ENCODE results near the gene GLUL.

The GLUL gene

DNA sequence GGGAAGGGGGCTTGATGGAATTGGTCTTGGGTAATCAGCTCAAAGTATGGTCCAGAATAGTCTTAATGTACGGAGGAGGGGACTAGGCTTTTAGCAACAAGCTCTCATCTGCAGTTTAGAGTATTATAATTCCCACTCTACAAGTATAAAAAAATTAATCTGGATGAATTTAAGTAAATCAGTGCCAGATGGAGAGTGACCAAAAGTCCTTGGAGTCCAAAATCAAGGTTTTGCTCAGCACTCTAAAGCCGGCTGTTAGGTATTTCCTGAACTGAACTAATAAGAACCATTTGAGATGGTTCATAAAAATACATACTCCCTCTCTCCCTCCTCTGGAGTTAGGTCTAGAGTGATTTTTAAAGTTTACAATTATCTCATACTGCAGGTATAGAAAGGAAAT, 23.7 kb downstream of the GLUL start:
- H3K4me3 Mint-ChIP-seq, result no peak overlapping the region
- H3K9me3 Mint-ChIP-seq, result no peaks in the 10 kb centered on the region
- H3K36me3 Mint-ChIP-seq (ENCODE audit: low read depth), result no peaks in the 10 kb centered on the region
- H3K4me1 Mint-ChIP-seq (ENCODE audit: low read depth), result no peaks in the 10 kb centered on the region
- intact Hi-C loops (cut with micrococcal nuclease), result no loop called here
- no peaks in the 10 kb centered on the region for H3K27me3 Mint-ChIP-seq
- no peak overlapping the region for H3K27ac Mint-ChIP-seq

GRCh38 chr1:182366596-182366995, 25.0 kb downstream of the GLUL start:
- Mint-ChIP-seq H3K4me3 (no peak overlapping the region), H3K9me3 (no peaks in the 10 kb centered on the region), H3K4me1 (ENCODE audit: low read depth) (no peaks in the 10 kb centered on the region), H3K36me3 (ENCODE audit: low read depth) (no peaks in the 10 kb centered on the region), H3K27ac (no peak overlapping the region), H3K27me3 (no peaks in the 10 kb centered on the region)
- intact Hi-C loops (cut with micrococcal nuclease), result no loop called here

DNA sequence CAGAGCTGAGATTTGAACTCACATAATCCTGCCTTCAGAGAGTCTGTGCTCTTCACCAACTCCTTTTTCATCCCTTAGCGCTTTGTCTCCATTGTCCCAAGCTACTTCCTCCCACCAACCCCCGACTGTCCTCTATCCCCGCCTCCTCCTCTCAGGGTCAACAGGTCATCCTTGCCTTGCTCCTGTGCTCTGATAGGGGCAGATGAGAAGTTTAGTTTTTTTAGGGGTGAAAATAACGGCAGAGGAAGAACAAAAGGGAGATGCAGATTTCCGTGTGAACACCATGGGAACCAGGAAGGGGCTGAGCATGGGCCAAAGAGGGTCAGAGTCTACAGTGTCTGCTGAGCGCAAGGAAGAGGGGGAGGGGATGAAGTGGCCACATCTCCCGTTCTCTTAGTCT, 31.9 kb downstream of the GLUL start:
- no peaks in the 10 kb centered on the region for H3K36me3 Mint-ChIP-seq (ENCODE audit: low read depth)

DNA sequence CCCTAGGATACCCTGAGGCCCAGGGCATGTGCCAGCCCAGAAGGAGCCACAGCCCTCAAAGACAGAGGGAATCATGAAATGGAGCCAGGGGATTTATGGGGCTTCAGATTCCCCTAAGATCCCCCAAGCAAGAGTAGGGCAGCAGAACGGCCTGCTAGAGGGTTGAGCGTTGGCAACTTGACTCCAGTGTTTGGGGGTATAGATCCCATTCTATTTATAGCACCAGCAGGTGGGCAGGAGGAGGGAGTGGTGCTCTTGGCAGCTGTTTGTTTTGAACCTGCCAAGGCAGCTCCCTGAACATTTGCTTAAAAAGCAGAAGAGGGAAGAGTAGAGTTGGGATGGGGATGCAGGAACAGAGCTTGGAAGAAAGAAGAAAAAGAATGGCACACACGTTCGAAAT, 33.7 kb downstream of the GLUL start:
- no peaks in the 10 kb centered on the region for H3K36me3 Mint-ChIP-seq (ENCODE audit: low read depth)
- no peaks in the 10 kb centered on the region for H3K27me3 Mint-ChIP-seq
- H3K4me3 Mint-ChIP-seq, result no peak overlapping the region
- intact Hi-C loops (cut with micrococcal nuclease), result no loop called here
- H3K9me3 Mint-ChIP-seq, result no peaks in the 10 kb centered on the region
- no peaks in the 10 kb centered on the region for H3K4me1 Mint-ChIP-seq (ENCODE audit: low read depth)
- H3K27ac Mint-ChIP-seq, result no peak overlapping the region

More for the DNA sequence above, 31.9 kb downstream of the GLUL start:
- no peaks in the 10 kb centered on the region for H3K4me1 Mint-ChIP-seq (ENCODE audit: low read depth)
- no peak overlapping the region for H3K27ac Mint-ChIP-seq
- no peak overlapping the region for H3K4me3 Mint-ChIP-seq
- intact Hi-C loops (cut with micrococcal nuclease), result no loop called here
- no peaks in the 10 kb centered on the region for H3K9me3 Mint-ChIP-seq
- no peaks in the 10 kb centered on the region for H3K27me3 Mint-ChIP-seq

GRCh38 chr1:182357171-182357570, 34.4 kb downstream of the GLUL start:
- Mint-ChIP-seq H3K36me3 (ENCODE audit: low read depth) (no peaks in the 10 kb centered on the region), H3K4me1 (ENCODE audit: low read depth) (no peaks in the 10 kb centered on the region), H3K27ac (no peak overlapping the region), H3K9me3 (no peaks in the 10 kb centered on the region), H3K4me3 (no peak overlapping the region), H3K27me3 (no peaks in the 10 kb centered on the region)
- intact Hi-C loops (cut with micrococcal nuclease), result no loop called here

GRCh38 chr1:182355723-182356098, 35.9 kb downstream of the GLUL start:
- Mint-ChIP-seq H3K9me3 (no peaks in the 10 kb centered on the region), H3K4me3 (no peak overlapping the region), H3K27me3 (no peaks in the 10 kb centered on the region), H3K27ac (no peak overlapping the region), H3K36me3 (ENCODE audit: low read depth) (no peaks in the 10 kb centered on the region), H3K4me1 (ENCODE audit: low read depth) (no peaks in the 10 kb centered on the region)
- intact Hi-C loops (cut with micrococcal nuclease), result no loop called here

- Mint-ChIP-seq H3K27me3 (peaks cover 1% of the 10 kb centered on the region), H3K4me1 (ENCODE audit: low read depth) (peaks cover 4% of the 10 kb centered on the region), H3K36me3 (ENCODE audit: low read depth) (no peaks in the 10 kb centered on the region), H3K27ac (no peak overlapping the region), H3K4me3 (no peak overlapping the region), H3K9me3 (no peaks in the 10 kb centered on the region)
- intact Hi-C loops (cut with micrococcal nuclease), result no loop called here
Measured at GRCh38 chr1:182351790-182352364, 39.7 kb downstream of the GLUL start.

DNA sequence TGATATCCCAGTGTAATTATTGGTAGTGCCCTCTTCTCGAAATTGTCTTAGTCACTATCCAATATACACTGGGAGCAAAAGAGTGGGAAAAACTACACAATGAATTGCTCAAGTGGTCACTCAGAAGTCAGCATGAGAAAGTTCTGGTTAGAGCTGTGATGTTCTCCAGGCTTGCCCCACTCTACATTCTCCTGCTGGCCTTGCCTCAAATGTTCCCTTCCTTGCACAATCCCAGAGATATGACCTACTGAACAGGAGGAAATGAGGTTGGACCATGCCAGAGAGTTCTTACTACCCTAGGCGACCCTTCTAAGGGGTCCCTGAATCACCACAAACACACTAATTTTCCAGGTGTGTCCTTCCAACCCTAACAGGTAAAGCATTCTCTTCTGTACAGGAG, 40.8 kb downstream of the GLUL start:
- Mint-ChIP-seq H3K4me1 (ENCODE audit: low read depth) (peaks cover 6% of the 10 kb centered on the region), H3K27me3 (peaks cover 1% of the 10 kb centered on the region), H3K4me3 (no peak overlapping the region), H3K9me3 (no peaks in the 10 kb centered on the region), H3K27ac (no peak overlapping the region), H3K36me3 (ENCODE audit: low read depth) (no peaks in the 10 kb centered on the region)
- intact Hi-C loops (cut with micrococcal nuclease), result no loop called here

GRCh38 chr1:182348961-182349747, 42.4 kb downstream of the GLUL start:
- intact Hi-C loops (cut with micrococcal nuclease), result no loop called here
- peaks cover 6% of the 10 kb centered on the region for H3K4me1 Mint-ChIP-seq (ENCODE audit: low read depth)
- no peak overlapping the region for H3K27ac Mint-ChIP-seq
- H3K9me3 Mint-ChIP-seq, result no peaks in the 10 kb centered on the region
- peaks cover 1% of the 10 kb centered on the region for H3K27me3 Mint-ChIP-seq
- no peak overlapping the region for H3K4me3 Mint-ChIP-seq
- no peaks in the 10 kb centered on the region for H3K36me3 Mint-ChIP-seq (ENCODE audit: low read depth)

GRCh38 chr1:182347019-182347418, 44.6 kb downstream of the GLUL start:
- H3K27ac Mint-ChIP-seq, result no peak overlapping the region
- intact Hi-C loops (cut with micrococcal nuclease), result no loop called here
- H3K4me3 Mint-ChIP-seq, result no peak overlapping the region
- peaks cover 6% of the 10 kb centered on the region for H3K4me1 Mint-ChIP-seq (ENCODE audit: low read depth)
- no peaks in the 10 kb centered on the region for H3K9me3 Mint-ChIP-seq
- H3K27me3 Mint-ChIP-seq, result peaks cover 1% of the 10 kb centered on the region
- H3K36me3 Mint-ChIP-seq (ENCODE audit: low read depth), result no peaks in the 10 kb centered on the region

- Mint-ChIP-seq H3K36me3 (ENCODE audit: low read depth) (no peaks in the 10 kb centered on the region), H3K27me3 (peaks cover 2% of the 10 kb centered on the region), H3K4me1 (ENCODE audit: low read depth) (peaks cover 19% of the 10 kb centered on the region), H3K4me3 (no peak overlapping the region), H3K9me3 (no peaks in the 10 kb centered on the region), H3K27ac (no peak overlapping the region)
- intact Hi-C loops (cut with micrococcal nuclease), result no loop called here
Measured at GRCh38 chr1:182340233-182341058, 51.1 kb downstream of the GLUL start.

DNA sequence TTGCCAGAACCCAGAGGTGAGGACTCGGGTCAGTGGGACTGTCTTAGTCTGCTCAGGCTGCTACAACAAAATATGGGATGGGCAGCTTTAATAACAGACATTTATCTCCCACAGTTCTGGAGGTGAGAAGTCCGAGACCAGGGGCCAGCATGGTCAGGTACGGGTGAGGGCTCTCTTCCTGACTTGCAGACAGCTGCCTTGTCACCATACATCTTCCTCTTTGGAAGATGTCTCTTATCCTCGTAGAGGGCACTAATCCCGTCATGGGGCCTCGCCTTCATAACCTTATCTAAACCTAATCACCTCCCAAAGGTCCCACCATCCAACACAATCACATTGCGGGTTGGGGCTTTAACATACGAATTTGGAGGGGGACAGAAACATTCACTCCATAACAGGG, 51.9 kb downstream of the GLUL start:
- Mint-ChIP-seq H3K4me1 (ENCODE audit: low read depth) (peaks cover 19% of the 10 kb centered on the region), H3K36me3 (ENCODE audit: low read depth) (no peaks in the 10 kb centered on the region), H3K9me3 (no peaks in the 10 kb centered on the region), H3K4me3 (no peak overlapping the region), H3K27ac (no peak overlapping the region), H3K27me3 (peaks cover 4% of the 10 kb centered on the region)
- intact Hi-C loops (cut with micrococcal nuclease), result no loop called here

- Mint-ChIP-seq H3K27me3 (peaks cover 4% of the 10 kb centered on the region), H3K4me3 (no peak overlapping the region), H3K27ac (no peak overlapping the region)
Measured at GRCh38 chr1:182338806-182339370, 52.7 kb downstream of the GLUL start.

More at GRCh38 chr1:182338806-182339370, 52.7 kb downstream of the GLUL start:
- Mint-ChIP-seq H3K9me3 (no peaks in the 10 kb centered on the region), H3K36me3 (ENCODE audit: low read depth) (no peaks in the 10 kb centered on the region), H3K4me1 (ENCODE audit: low read depth) (peaks cover 19% of the 10 kb centered on the region)
- intact Hi-C loops (cut with micrococcal nuclease), result no loop called here
